Lower lobe of right lung (tissue), 2 donors: ENCODE results near the gene RPS14. TPM values are rescaled to one million over a fixed set of nuclear protein-coding genes. Genes with fewer than 3 reads are reported as not detected.

Experiments used
- ATAC-seq, 2 donors: fragments of 200-7000 bp; cut with Tn5 transposase; one replicate each; pipeline ENCODE4 v1.9.1; 2020 to 2022; ENCODE audit warnings: mild to moderate bottlenecking in 2 of 2, moderate library complexity in 2 of 2
- DNase-seq: peaks from one replicate; pipeline ENCODE4 v3.0.0-alpha.2; 2020
- H3K27ac ChIP-seq: fragments of 200-600 bp; one replicate; pipeline ENCODE4 v1.8.0; 2022
- H3K27me3 ChIP-seq: fragments of 200-600 bp; one replicate; pipeline ENCODE4 v1.8.0; 2022; ENCODE audit warnings: low read depth
- H3K36me3 ChIP-seq: fragments of 200-600 bp; one replicate; pipeline ENCODE4 v1.8.0; 2022; ENCODE audit warnings: mild to moderate bottlenecking
- H3K4me1 ChIP-seq: fragments of 200-600 bp; one replicate; pipeline ENCODE4 v1.8.0; 2022
- H3K4me3 ChIP-seq: fragments of 200-600 bp; one replicate; pipeline ENCODE4 v1.8.0; 2022; ENCODE audit warnings: mild to moderate bottlenecking
- H3K9me3 ChIP-seq: fragments of 200-600 bp; one replicate; pipeline ENCODE4 v1.8.0; 2022
- intact Hi-C: fragments of 100-400 bp; cut with DNase I; formaldehyde crosslinking; loops from one replicate; pipeline ENCODE4 v1.11.0; 2022
- total RNA-seq: library from RNA; stranded (reverse); fragmentation: NEBNext Ultra II Directional; extraction: Animal tissue kit (Norgen Biotek cat#: 25700); gene quantifications from one replicate; pipeline ENCODE4 v1.2.1, GENCODE V29; 2021
- TF ChIP-seq, protein P1 (sequence below): fragments of 200-600 bp; IDR thresholded peaks from one replicate; pipeline ENCODE4 v1.8.0; 2022; ENCODE audit warnings: antibody characterized with exemption, mild to moderate bottlenecking
- donor health status: DM: no; HTN: yes; CAD: no; lungs with severe emphysema.

Gene RPS14
- total RNA-seq, 1 donor from 2014 or later: 1,651 TPM

GRCh38 chr5:150394131-150394530 is 55.4 kb downstream of the RPS14 start:
- intact Hi-C loops: no loop called here
- no peaks in the 10 kb centered on the region for H3K4me1 ChIP-seq
- H3K9me3 ChIP-seq: no peaks in the 10 kb centered on the region
- H3K4me3 ChIP-seq: no peak overlapping the region
- no peak for ATAC-seq
- TF ChIP-seq, protein P1, sequence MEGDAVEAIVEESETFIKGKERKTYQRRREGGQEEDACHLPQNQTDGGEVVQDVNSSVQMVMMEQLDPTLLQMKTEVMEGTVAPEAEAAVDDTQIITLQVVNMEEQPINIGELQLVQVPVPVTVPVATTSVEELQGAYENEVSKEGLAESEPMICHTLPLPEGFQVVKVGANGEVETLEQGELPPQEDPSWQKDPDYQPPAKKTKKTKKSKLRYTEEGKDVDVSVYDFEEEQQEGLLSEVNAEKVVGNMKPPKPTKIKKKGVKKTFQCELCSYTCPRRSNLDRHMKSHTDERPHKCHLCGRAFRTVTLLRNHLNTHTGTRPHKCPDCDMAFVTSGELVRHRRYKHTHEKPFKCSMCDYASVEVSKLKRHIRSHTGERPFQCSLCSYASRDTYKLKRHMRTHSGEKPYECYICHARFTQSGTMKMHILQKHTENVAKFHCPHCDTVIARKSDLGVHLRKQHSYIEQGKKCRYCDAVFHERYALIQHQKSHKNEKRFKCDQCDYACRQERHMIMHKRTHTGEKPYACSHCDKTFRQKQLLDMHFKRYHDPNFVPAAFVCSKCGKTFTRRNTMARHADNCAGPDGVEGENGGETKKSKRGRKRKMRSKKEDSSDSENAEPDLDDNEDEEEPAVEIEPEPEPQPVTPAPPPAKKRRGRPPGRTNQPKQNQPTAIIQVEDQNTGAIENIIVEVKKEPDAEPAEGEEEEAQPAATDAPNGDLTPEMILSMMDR: no peak
- H3K36me3 ChIP-seq: peaks cover 99% of the 10 kb centered on the region
- DNase-seq: no peak
- no peak overlapping the region for H3K27ac ChIP-seq
- H3K27me3 ChIP-seq: no peaks in the 10 kb centered on the region

- no peak overlapping the region for H3K27ac ChIP-seq
- H3K36me3 ChIP-seq: peaks cover 99% of the 10 kb centered on the region
- ATAC-seq (no peak), DNase-seq (no peak)
- no peaks in the 10 kb centered on the region for H3K4me1 ChIP-seq
- no peaks in the 10 kb centered on the region for H3K9me3 ChIP-seq
- intact Hi-C loops: no loop called here
- TF ChIP-seq, protein P1: no peak
- H3K27me3 ChIP-seq: no peaks in the 10 kb centered on the region
- no peak overlapping the region for H3K4me3 ChIP-seq
Measured at GRCh38 chr5:150393096-150393645, 56.4 kb downstream of the RPS14 start.

DNA sequence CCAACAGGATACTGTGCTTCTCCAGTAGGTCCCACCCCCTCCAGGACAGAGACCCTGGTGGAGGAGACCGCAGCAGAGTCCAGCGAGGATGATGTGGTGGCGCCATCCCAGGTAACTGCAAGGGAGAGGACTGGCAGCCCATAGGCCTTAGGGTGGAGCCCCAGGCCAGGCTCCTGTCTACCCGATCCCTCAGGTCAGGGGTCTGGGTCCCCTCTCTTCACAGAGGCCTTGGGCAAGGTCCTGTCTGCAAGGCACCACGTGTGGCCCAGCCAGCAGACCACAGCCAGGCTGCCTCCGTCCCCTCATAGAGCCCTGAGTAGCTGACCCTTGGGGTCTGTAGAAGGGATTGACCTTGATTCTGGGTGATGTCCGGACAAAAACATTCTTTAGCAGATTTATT is 56.9 kb downstream of the RPS14 start:
- peak in 1 of 2 donors; percentile 7 for ATAC-seq
- no peak for DNase-seq
- Histone ChIP-seq H3K27me3 (no peaks in the 10 kb centered on the region), H3K4me1 (no peaks in the 10 kb centered on the region), H3K9me3 (no peaks in the 10 kb centered on the region), H3K27ac (no peak overlapping the region), H3K4me3 (no peak overlapping the region), H3K36me3 (peaks cover 99% of the 10 kb centered on the region)
- intact Hi-C loops: no loop called here
- TF ChIP-seq, protein P1: no peak

Other genes with a start within 250 kb of the RPS14 start
- gene CAMK2A, start 160.0 kb downstream of the RPS14 start, total RNA-seq: 1.3 TPM
- 3.5 TPM for gene ARSI, start 146.8 kb downstream of the RPS14 start, total RNA-seq
- gene TCOF1, start 92.0 kb downstream of the RPS14 start, total RNA-seq: 27.1 TPM
- gene CD74, start 36.8 kb downstream of the RPS14 start, total RNA-seq: 4,221 TPM
- 117 TPM for gene NDST1, start 58.4 kb upstream of the RPS14 start, total RNA-seq
- gene SYNPO, start 190.9 kb upstream of the RPS14 start, total RNA-seq: 90.6 TPM
- 0.92 TPM for gene MYOZ3, start 211.5 kb upstream of the RPS14 start, total RNA-seq